ENCODE measurements around the gene SPAG8.

SPAG8 gene

DNA sequence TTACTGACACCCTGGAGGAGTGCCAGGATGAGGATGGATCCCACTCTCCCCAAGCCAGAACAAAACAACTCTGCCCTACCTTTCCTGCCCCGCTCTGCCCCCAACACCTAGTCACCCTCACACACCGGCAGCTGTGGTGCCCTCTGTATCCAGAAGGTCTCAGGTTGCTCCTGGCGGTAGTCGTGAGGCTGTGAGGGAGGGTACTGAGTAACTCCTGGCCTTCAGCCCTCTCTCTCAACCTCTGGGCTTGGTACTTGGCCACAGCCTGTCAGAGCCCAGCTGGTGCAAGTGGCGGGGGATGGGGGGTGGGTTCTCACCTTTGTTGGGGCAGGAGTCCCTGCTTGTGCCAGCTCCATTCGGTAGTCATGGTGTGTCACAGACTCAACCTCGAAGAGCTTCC lies 1.9 kb downstream of the SPAG8 start:
- peaks cover 13% of the 10 kb centered on the region for H3K4me1 ChIP-seq (ENCODE audit: control insufficient read depth, insufficient read depth, low read length)
- no peaks in the 10 kb centered on the region for H3K9me3 ChIP-seq (ENCODE audit: control insufficient read depth, low read length)
- no peaks in the 10 kb centered on the region for H3K27me3 ChIP-seq (ENCODE audit: control insufficient read depth, insufficient read depth, low read length, poor library complexity, severe bottlenecking)
- H3K36me3 ChIP-seq (ENCODE audit: control insufficient read depth, insufficient read depth, low read length) = peaks cover 13% of the 10 kb centered on the region
- 87 to 90% methylated on average over 7 of the region's 7 CpGs for WGBS, 2 experiments
- H3K4me3 ChIP-seq (ENCODE audit: insufficient read depth, low read depth, low read length) = no peak overlapping the region
- no peak overlapping the region for H3K27ac ChIP-seq (ENCODE audit: insufficient read depth, low read depth, low read length, poor library complexity, severe bottlenecking)

DNA sequence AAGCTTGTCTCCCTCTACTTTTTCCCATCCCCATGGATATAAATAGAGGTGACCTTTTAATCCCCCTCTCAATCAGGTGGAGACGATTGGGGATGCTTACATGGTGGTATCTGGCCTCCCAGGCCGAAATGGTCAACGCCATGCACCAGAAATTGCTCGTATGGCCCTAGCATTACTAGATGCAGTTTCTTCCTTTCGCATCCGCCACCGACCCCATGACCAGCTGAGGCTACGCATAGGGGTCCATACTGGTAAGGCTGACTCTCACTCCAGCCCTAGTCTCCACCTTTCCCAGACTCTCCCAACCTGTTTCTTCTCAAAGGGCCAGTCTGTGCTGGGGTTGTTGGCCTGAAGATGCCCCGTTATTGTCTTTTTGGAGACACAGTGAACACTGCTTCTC lies 3.6 kb downstream of the SPAG8 start:
- WGBS, 2 experiments = 93 to 95% methylated on average over 9 of the region's 9 CpGs
- Histone ChIP-seq H3K4me3 (ENCODE audit: insufficient read depth, low read depth, low read length) (no peak overlapping the region), H3K27ac (ENCODE audit: insufficient read depth, low read depth, low read length, poor library complexity, severe bottlenecking) (no peak overlapping the region), H3K4me1 (ENCODE audit: control insufficient read depth, insufficient read depth, low read length) (peaks cover 5% of the 10 kb centered on the region), H3K27me3 (ENCODE audit: control insufficient read depth, insufficient read depth, low read length, poor library complexity, severe bottlenecking) (no peaks in the 10 kb centered on the region), H3K9me3 (ENCODE audit: control insufficient read depth, low read length) (no peaks in the 10 kb centered on the region), H3K36me3 (ENCODE audit: control insufficient read depth, insufficient read depth, low read length) (peaks cover 14% of the 10 kb centered on the region)

DNA sequence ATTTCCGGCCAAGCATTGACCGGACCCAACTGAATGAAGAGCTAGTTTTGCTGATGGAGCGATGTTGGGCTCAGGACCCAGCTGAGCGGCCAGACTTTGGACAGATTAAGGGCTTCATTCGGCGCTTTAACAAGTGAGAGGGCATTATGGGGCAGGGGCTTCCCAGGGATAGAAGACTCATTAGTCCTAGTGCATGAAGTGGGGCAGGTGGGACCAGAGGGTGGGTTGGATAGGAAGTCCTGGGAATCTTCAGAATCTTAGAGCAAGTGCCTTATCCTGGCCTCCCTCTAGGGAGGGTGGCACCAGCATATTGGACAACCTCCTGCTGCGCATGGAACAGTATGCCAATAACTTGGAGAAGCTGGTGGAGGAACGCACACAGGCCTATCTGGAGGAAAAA lies 6.0 kb downstream of the SPAG8 start:
- Histone ChIP-seq H3K36me3 (ENCODE audit: control insufficient read depth, insufficient read depth, low read length) (peaks cover 17% of the 10 kb centered on the region), H3K27me3 (ENCODE audit: control insufficient read depth, insufficient read depth, low read length, poor library complexity, severe bottlenecking) (no peaks in the 10 kb centered on the region), H3K27ac (ENCODE audit: insufficient read depth, low read depth, low read length, poor library complexity, severe bottlenecking) (no peak overlapping the region), H3K4me3 (ENCODE audit: insufficient read depth, low read depth, low read length) (no peak overlapping the region), H3K9me3 (ENCODE audit: control insufficient read depth, low read length) (no peaks in the 10 kb centered on the region), H3K4me1 (ENCODE audit: control insufficient read depth, insufficient read depth, low read length) (no peaks in the 10 kb centered on the region)
- WGBS, 2 experiments = 96% methylated on average over 8 of the region's 8 CpGs

DNA sequence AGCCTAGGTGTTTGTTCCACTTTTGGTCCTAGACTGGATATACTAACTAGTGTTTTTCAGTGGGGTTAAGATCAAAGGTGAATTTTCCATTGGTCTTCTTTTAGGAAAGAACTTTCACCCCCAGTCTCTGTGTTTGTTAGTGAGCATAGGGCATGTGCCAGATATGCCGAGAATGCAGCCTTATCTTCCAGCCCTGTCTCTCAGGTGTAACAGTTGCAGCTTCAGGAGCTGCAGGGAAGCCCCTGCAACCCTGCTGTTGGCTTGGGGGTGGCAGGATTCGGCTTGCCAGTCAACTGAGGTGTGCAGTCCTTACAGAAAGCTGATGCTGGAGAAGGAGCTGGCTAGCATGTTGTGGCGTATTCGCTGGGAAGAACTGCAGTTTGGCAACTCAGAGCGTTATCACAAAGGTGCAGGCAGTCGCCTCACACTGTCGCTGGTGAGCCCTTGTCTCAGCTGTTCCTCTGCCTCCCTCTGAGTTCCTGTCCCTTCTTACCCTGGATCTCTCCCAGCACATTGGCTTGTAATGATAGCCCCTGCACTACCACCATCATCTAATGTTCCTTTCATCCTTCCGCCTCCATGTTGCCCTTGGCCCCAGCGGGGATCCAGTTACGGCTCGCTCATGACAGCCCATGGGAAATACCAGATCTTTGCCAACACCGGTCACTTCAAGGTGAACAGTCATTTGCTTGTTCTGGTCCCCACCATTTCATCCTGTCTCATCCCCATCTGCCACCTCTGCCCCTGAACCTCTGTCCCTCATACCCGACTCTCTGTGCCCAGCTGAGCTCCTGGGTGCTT lies 10.5 kb downstream of the SPAG8 start:
- Histone ChIP-seq H3K4me3 (ENCODE audit: insufficient read depth, low read depth, low read length) (no peak overlapping the region), H3K4me1 (ENCODE audit: control insufficient read depth, insufficient read depth, low read length) (no peaks in the 10 kb centered on the region), H3K27me3 (ENCODE audit: control insufficient read depth, insufficient read depth, low read length, poor library complexity, severe bottlenecking) (no peaks in the 10 kb centered on the region), H3K27ac (ENCODE audit: insufficient read depth, low read depth, low read length, poor library complexity, severe bottlenecking) (no peak overlapping the region), H3K9me3 (ENCODE audit: control insufficient read depth, low read length) (no peaks in the 10 kb centered on the region), H3K36me3 (ENCODE audit: control insufficient read depth, insufficient read depth, low read length) (peaks cover 14% of the 10 kb centered on the region)
- 92 to 95% methylated on average over 13 of the region's 13 CpGs for WGBS, 2 experiments

DNA sequence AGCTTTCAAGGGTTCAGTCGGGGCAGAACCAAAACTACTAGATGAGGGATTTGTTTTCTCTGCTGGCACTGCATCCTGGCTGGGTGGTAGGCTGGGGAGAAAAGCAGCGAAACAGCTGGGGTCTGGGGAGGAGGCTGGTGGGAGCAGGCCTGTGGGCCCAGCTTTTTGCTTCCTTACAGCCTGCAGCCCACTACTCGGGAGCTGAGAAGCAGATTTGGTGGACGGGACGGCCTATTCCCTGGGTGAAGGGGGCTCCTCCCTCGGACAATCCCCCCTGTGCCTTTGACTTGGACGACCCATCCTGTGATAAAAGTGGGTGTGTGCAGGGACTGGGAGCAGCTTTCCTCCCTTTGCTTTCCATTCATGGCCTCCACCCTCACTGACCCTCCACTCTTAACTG lies 11.5 kb downstream of the SPAG8 start:
- 90 to 91% methylated on average over 7 of the region's 7 CpGs for WGBS, 2 experiments
- no peaks in the 10 kb centered on the region for H3K9me3 ChIP-seq (ENCODE audit: control insufficient read depth, low read length)
- H3K4me1 ChIP-seq (ENCODE audit: control insufficient read depth, insufficient read depth, low read length) = no peaks in the 10 kb centered on the region
- H3K36me3 ChIP-seq (ENCODE audit: control insufficient read depth, insufficient read depth, low read length) = peaks cover 8% of the 10 kb centered on the region
- no peaks in the 10 kb centered on the region for H3K27me3 ChIP-seq (ENCODE audit: control insufficient read depth, insufficient read depth, low read length, poor library complexity, severe bottlenecking)
- H3K4me3 ChIP-seq (ENCODE audit: insufficient read depth, low read depth, low read length) = no peak overlapping the region
- no peak overlapping the region for H3K27ac ChIP-seq (ENCODE audit: insufficient read depth, low read depth, low read length, poor library complexity, severe bottlenecking)

DNA sequence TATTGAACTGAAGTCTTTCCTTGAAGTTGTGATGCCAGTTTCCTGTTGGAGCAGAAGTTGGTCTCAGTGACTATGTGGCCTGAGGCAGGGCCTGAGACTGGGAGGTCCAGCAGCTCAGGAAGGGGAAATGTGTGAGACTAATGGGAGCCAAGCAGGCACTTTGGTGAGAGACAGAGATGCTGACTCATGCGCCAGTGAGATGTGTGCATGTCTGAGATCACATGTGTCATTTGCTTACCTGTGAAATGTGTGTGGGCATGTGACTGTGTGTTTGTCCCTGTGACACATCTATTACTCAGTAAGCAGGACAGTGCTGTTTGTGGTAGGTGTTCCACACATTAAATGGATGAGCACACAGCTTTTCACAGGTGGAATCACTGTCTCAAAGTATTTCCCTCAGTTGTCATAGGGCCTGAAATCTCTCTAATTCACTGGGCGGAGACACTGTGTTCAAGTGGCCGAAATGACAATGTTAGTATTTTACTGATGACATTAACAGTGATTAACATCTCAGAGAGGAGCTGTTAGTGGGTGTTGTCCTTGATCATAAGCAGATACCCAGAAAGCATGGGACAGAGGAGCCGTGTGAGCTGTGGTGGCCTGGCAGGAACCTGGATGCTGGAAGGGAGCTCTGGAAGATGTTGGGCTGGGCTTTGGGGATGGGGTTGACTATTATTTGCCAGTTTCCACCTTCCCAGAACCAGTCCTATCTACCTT lies 13.2 kb downstream of the SPAG8 start:
- no peaks in the 10 kb centered on the region for H3K9me3 ChIP-seq (ENCODE audit: control insufficient read depth, low read length)
- no peaks in the 10 kb centered on the region for H3K4me1 ChIP-seq (ENCODE audit: control insufficient read depth, insufficient read depth, low read length)
- H3K27me3 ChIP-seq (ENCODE audit: control insufficient read depth, insufficient read depth, low read length, poor library complexity, severe bottlenecking) = no peaks in the 10 kb centered on the region
- H3K27ac ChIP-seq (ENCODE audit: insufficient read depth, low read depth, low read length, poor library complexity, severe bottlenecking) = no peak overlapping the region
- WGBS, 2 experiments = 96 to 97% methylated on average over 4 of the region's 4 CpGs
- H3K4me3 ChIP-seq (ENCODE audit: insufficient read depth, low read depth, low read length) = no peak overlapping the region
- H3K36me3 ChIP-seq (ENCODE audit: control insufficient read depth, insufficient read depth, low read length) = peaks cover 3% of the 10 kb centered on the region

DNA sequence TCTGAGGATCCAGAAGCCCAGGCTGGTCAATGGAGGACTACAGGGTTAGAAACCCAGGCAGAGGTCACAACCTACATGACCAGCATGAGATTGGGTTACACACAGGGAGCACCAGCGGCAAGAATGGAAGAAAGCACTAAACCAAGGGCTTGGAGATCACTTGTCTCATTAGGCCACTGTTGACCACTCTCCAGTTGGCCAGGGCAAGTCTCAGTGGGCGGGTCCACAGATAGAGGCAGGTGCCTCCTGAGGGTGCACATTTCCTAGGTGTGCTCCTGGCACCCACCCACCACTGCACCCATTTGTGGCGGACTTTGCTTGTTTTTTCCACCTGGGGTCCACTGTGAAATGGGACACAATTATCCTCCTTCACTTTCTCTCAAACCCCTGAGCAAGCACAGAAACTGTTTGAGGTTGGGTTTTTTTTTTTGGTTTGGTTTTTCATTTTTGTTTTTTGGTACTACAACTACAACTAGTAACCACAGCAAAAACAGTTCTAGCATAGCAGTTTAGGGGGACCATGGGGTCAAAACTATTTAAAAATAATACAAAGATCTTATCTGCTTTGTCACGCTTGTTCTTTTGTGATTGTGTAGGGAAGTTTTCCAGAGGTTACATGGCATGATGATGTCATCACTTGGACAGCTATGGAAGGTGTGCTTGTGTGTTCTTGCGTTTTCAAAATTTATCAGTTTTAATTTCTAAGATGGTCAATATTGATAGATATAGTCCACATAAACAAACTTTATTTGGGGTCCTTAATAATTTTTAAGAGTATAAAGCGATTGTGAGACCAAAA lies 14.6 kb downstream of the SPAG8 start:
- no peaks in the 10 kb centered on the region for H3K27me3 ChIP-seq (ENCODE audit: control insufficient read depth, insufficient read depth, low read length, poor library complexity, severe bottlenecking)
- H3K9me3 ChIP-seq (ENCODE audit: control insufficient read depth, low read length) = no peaks in the 10 kb centered on the region
- H3K27ac ChIP-seq (ENCODE audit: insufficient read depth, low read depth, low read length, poor library complexity, severe bottlenecking) = no peak overlapping the region
- no peak overlapping the region for H3K4me3 ChIP-seq (ENCODE audit: insufficient read depth, low read depth, low read length)
- H3K4me1 ChIP-seq (ENCODE audit: control insufficient read depth, insufficient read depth, low read length) = no peaks in the 10 kb centered on the region
- 94 to 96% methylated on average over 5 of the region's 6 CpGs for WGBS, 2 experiments
- peaks cover 3% of the 10 kb centered on the region for H3K36me3 ChIP-seq (ENCODE audit: control insufficient read depth, insufficient read depth, low read length)

DNA sequence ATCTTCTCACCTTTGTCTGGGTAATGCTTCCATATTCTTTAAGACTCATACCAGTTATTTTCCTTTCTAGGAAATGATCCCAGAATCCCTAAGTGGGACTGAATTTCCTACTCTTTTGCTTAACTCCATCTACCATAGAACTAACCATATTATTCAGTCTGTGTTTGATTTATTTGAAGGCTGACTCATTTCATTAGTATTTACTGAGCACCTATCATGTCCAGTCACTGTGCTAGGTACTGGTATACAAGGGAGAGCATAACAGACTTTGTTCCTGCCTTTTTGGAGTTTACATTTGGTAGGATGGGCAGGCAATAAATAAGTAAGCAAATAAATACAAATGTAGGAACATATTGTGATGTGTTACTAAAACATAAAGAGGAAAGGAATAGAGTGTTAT lies 16.4 kb downstream of the SPAG8 start:
- no peaks in the 10 kb centered on the region for H3K9me3 ChIP-seq (ENCODE audit: control insufficient read depth, low read length)
- no peaks in the 10 kb centered on the region for H3K36me3 ChIP-seq (ENCODE audit: control insufficient read depth, insufficient read depth, low read length)
- H3K27ac ChIP-seq (ENCODE audit: insufficient read depth, low read depth, low read length, poor library complexity, severe bottlenecking) = no peak overlapping the region
- H3K27me3 ChIP-seq (ENCODE audit: control insufficient read depth, insufficient read depth, low read length, poor library complexity, severe bottlenecking) = peaks cover 3% of the 10 kb centered on the region
- peaks cover 2% of the 10 kb centered on the region for H3K4me1 ChIP-seq (ENCODE audit: control insufficient read depth, insufficient read depth, low read length)
- no peak overlapping the region for H3K4me3 ChIP-seq (ENCODE audit: insufficient read depth, low read depth, low read length)

DNA sequence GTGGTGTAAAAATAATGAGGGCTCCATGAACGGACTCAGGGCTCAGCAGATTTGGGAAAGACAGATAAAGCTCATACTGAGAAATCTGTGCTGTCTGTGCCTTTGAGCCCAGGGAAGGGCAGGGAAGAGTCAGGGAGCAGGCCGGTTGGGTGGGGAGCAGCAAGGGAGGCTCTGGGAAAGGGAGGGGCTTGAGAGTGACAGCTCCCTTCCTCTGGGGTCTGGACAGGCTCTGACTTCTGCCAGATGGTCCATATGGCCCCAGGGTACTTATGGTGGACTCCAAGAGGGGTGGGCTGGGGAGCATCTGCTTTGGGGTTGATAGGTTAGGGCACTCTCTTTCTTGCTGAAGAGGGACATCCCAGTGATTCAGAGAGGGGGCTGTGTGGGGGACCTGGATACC lies 18.6 kb downstream of the SPAG8 start:
- WGBS, 2 experiments = 82 to 89% methylated on average over 2 of the region's 2 CpGs
- no peak overlapping the region for H3K27ac ChIP-seq (ENCODE audit: insufficient read depth, low read depth, low read length, poor library complexity, severe bottlenecking)
- H3K4me1 ChIP-seq (ENCODE audit: control insufficient read depth, insufficient read depth, low read length) = peaks cover 3% of the 10 kb centered on the region
- H3K27me3 ChIP-seq (ENCODE audit: control insufficient read depth, insufficient read depth, low read length, poor library complexity, severe bottlenecking) = peaks cover 5% of the 10 kb centered on the region
- no peaks in the 10 kb centered on the region for H3K9me3 ChIP-seq (ENCODE audit: control insufficient read depth, low read length)
- H3K4me3 ChIP-seq (ENCODE audit: insufficient read depth, low read depth, low read length) = no peak overlapping the region
- H3K36me3 ChIP-seq (ENCODE audit: control insufficient read depth, insufficient read depth, low read length) = no peaks in the 10 kb centered on the region

DNA sequence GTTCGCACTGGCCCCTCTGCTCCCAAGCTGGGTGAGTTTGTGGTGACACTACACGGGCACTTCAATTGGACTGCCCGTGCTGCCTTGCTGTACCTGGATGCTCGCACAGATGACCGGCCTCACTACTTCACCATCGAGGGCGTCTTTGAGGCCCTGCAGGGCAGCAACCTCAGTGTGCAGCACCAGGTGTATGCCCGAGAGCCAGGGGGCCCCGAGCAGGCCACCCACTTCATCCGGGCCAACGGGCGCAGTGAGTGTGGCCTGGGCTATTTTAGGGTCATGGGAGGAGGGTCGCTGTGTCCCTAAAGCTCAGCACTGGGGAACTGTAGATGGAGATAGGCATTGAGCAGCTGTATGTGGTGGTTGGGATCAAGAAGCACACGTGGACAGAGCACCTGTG lies 19.2 kb downstream of the SPAG8 start:
- no peak overlapping the region for H3K27ac ChIP-seq (ENCODE audit: insufficient read depth, low read depth, low read length, poor library complexity, severe bottlenecking)
- peaks cover 5% of the 10 kb centered on the region for H3K27me3 ChIP-seq (ENCODE audit: control insufficient read depth, insufficient read depth, low read length, poor library complexity, severe bottlenecking)
- no peaks in the 10 kb centered on the region for H3K36me3 ChIP-seq (ENCODE audit: control insufficient read depth, insufficient read depth, low read length)
- peaks cover 3% of the 10 kb centered on the region for H3K4me1 ChIP-seq (ENCODE audit: control insufficient read depth, insufficient read depth, low read length)
- H3K9me3 ChIP-seq (ENCODE audit: control insufficient read depth, low read length) = no peaks in the 10 kb centered on the region
- no peak overlapping the region for H3K4me3 ChIP-seq (ENCODE audit: insufficient read depth, low read depth, low read length)
- 95% methylated on average over 14 of the region's 14 CpGs for WGBS, 2 experiments

Measured in ectodermal cell (in vitro differentiated cells).